CD4-positive, alpha-beta T cell treated with Interferon gamma for 1 hour (primary cell): ENCODE data around the gene COPE.

Experiments
- DNase-seq: peaks from one replicate; pipeline ENCODE4 v3.0.0-alpha.2; 2020

COPE gene

DNA sequence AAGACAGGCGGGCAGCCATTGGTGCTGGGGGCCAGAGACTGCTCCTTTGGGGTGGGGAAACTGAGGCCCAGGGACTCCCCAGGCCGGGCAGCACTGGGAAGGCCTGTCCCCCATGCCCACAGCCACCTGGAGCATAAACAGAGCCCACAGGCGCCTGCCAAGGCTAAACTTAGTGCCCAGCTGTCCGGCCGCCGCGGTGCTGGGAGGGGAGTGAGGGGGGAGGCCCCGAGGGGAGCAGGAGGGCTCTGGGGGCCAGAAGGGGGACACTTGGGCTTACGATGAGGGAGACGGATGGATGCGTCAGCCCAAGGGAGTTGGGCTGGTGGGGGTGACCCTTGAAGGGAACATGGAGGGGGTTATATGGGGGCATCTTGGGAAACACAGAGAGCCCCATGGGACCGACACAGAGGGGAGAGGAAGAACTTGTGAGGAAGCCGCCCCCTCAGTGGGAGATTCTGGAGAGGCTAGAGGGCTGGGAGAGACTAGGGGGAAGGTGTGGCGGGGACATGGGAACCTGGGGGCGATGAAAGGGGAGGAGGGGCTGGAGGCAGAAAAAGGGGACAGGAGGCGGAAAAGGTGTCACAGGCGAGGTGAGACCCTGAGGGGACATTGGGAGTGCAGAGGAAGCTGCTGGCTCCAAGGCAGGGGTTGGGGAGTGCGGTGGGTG lies 25.5 kb downstream of the COPE start:
- DNase-seq, result no peak

DNA sequence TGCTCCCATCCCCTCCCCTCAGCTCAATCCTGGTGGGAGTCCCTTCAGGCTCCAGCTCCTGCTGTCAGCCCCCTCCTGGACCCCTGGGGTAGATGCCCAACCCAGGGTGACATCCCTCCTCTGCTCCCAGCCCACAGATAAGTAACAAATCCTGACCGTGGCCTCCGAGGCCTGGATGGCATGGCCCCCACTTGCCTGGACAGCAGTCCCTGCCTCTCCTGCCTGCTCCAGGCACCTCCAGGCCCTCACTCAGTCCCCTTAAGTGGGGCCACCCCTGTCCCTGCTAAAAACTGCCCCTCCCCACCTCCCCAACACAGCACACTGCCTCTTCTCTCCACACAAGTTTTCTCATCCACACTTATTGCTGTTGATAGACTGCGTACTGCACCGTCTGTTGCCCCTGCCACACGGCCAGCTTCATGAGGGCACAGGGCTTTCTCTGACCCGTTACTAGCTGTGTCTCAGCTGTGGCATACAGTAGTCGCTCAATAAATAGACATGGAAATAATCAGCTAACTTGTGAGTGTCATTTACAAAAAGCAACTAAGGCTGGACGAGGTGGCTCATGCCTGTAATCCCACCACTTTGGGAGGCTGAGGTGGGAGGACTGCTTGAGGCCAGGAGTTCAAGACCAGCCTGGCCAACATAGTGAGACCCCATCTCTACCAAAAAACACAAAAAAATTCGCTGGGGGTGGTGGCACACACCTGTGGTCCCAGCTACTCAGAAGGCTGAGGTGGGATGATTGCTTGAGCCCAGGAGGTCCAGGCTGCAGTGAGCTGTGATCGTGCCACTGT lies 29.0 kb downstream of the COPE start:
- DNase-seq, result no peak

DNA sequence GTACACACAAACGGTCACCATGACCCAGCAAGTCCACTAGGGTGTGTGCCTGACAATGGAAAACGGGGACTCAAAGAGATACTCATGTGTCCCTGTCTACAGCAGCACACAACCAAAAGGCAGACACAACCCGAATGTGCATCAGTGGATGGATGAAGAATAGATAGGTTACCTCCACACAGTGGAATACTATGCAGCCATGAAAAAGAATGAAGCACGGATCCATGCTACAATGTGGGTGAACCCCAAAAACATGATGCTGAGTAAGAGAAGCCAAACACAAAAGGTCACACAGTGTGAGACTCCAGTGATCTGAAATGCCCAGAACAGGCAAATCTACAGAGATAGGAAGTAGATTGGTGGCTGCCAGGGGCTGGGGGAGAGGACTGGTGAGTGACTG lies 32.2 kb downstream of the COPE start:
- no peak for DNase-seq

DNA sequence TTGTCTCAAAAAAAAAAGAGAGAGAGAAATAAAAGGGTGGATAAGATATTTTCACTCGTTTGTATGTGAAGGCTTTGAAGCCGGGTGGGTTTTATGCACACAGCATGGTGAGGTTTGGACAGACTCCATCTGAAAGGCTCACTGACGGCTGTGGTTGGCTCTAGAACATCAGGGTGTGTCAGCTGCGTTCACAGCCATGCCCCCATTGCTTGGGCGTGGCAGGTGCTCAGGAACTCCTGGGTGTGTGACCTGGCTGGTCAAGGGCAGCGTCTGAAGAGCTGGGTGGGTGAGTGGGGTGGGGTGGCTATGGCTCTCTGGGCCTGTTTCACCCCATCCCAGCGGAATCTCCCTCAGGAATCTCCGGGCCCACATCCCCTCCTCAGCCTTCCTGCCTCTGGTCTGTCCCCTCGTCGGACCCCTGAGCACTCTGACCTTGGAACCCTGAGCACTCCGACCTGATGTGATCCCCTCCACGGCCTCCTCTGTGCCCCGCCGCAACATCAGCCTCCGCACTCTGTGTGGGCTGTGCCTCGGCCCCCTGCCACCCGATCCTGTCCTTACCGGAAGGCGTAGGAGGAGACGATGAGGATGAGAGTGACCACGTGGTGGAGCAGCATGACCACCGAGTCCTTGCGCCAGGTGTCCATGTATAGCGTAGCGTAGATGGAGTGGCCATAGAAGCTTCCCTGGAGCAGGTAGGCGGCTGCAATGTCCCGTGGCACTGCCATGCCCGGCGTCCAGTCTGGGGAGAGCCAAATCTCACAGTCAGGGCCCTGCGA lies 35.5 kb downstream of the COPE start:
- DNase-seq, result no peak

DNA sequence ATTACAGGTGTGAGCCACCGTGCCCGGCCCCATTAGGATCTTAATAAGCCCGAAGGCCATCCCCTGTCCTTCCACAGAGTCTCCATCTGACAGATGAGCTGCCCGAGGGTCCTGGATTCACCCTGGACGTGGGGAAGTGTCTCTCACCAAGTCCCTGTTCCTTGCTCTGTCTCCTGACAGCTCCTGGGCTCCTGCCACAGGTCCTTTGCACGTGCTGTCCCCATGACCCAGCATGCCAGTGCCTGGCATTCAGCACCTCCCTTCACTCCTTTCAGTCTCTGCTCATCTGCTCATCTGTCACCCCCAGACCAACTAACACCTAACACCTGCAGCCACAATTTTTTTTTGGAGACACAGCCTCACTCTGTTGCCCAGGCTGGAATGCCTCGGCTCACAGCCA lies 37.7 kb downstream of the COPE start:
- DNase-seq, result no peak

DNA sequence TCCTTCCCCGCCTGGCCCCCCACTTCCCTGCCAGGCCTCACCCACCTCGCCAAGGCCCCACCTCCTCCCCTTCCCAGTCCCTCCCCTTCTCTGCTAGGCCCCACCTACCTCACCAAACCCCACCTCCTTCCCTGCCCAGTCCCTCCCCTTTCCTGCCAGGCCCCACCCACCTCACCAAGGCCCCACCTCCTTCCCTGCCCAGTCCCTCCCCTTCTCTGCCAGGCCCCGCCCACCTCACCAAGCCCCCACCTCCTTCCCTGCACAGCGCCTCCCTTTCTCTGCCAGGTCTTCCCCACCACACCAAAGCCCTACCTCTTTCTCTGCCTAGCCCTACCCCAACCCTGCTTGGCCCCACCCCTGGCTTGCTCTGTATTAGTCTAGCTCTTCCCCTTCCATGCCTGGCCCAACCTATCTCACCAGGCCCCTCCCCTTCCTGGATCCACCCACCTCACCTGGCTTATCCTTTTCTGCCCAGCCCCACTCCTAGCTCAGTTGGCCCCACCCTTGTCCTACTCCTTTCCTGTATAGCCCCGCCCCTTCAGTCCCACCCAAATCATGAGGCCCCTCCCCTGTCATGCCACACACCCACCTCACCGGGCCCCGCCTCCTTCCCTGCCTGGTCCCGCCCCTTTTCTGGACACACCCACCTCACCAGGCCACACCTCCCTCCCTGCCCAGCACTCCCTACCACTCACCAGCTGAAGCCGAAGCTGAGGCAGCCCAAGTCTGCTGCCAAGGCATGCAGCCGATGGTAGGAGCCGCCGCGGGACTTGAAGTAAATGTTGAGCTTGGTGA lies 39.4 kb downstream of the COPE start:
- DNase-seq, result peak; percentile 28

DNA sequence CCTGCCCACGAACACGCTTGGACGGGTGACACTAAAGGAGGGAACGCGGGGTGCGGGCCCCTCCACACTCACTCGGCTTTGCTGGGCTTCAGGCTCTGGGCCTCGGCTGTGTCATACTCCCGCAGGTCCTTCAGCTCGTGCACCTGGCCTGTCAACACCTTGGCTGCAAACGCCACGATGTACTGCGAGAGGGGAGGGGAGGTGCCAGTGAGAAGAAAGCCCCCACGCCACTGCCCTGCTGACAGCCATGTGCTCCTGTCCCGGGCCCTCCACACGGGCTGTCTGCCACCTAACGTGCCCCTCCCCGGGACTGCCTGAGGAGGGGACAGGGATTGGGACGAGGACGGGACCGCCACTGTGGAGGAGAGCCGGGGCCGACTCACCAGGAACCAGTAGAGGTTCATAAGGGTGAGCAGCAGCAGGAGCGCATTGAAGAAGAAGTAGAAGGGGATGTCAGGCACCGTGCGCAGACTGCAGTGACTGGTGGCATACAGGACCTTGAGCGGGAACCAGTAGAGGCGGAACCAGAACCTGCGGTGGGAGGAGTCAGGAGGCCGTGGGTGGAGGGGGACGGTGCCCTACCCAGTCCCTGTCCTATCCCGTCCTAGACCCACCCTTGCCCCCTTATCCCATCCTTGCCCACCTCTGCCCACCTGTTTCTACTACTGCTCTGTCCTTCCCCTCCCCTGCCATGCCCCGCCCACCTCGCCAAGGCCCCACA lies 40.2 kb downstream of the COPE start:
- DNase-seq, result no peak

DNA sequence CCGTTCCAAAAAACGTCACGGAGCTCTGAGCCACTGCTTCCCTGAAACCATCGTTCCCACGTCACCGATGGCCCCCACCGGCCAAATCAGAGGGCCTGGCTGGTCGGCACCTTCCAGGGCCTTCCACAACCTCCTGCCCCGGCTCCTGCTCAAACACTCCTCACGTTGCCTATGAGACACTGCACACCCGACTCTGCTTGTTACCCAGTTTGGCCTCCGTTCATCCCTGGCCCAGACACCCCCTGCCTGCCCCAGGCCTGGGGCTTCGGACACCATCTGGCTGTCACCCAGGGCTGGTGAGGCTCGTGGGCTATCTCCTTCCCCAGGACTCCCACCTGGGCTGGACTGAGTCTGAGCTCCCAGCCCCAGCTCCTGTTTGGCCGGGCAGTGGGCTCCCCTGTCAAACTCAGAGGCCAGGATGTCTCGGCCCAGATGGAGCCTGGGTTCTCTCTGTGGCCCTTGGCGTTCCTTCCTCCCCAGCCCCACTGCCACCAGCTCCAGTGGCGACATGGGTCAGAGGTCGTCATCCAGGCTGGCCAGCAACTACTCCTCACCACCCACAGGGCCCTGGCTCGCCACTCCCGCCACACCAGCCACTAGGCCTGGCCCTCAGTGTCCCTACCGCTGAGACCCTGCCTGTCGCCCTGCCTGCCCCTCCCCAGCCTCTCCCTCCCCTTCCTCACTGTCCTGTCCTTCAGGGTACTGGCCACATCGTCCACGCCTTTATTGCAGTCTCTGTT lies 41.0 kb downstream of the COPE start:
- no peak for DNase-seq

DNA sequence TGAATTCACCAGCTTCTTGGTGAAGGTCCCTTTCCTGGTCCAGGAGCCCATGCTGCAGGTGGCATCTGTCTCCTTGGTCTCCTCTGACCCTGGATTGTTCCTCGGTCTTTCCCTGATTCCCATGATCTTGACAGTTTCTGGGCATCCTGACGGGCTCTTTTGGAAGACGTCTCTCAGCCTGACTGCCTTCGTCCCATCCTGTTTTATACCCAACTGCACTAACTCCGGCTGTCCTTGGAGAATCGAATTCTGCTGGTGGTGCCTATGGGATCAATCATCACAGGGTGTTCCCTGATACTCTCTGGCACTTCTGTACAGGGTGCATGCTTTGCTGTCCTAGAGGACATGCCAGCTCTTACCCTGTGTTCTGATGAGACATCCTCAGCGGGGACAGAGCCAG lies 42.3 kb downstream of the COPE start:
- no peak for DNase-seq

DNA sequence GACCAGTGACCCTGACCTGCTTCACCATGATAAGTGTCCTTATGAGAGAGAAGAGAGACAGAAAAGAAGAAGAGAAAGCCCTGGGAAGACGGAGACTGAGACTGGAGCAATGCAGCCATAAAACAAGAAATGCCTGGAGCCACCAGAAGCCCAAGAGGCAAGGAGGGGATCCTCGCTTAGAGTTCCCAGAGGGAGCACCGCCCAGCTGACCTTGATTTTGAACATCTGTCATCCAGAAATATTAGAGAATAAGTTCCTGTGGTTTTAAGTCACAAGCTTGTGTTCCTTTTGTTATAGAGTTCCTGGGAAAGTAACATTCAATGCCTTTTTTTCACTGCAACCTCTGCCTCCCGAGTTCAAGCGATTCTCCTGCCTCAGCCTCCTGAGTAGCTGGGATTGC lies 43.5 kb downstream of the COPE start:
- no peak for DNase-seq

DNA sequence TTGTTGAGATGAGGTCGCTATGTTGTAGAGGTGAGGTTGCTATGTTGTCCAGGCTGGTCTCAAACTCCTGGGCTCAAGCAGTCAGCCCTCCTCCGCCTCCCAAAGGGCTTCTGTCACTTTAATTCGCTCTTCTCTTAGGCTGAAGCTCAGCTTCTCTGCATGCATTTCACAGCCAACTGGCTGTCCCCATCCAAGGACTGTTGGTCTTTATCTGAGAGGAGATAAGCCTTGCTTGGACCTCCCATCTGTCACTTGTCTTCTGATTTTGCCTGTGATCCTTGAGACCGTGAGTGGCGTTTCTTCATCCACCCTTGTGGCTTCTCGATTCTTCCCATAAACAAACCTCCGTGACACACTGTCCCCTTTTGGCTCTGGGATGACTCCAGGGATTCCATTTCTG lies 47.6 kb downstream of the COPE start:
- DNase-seq, result no peak

DNA sequence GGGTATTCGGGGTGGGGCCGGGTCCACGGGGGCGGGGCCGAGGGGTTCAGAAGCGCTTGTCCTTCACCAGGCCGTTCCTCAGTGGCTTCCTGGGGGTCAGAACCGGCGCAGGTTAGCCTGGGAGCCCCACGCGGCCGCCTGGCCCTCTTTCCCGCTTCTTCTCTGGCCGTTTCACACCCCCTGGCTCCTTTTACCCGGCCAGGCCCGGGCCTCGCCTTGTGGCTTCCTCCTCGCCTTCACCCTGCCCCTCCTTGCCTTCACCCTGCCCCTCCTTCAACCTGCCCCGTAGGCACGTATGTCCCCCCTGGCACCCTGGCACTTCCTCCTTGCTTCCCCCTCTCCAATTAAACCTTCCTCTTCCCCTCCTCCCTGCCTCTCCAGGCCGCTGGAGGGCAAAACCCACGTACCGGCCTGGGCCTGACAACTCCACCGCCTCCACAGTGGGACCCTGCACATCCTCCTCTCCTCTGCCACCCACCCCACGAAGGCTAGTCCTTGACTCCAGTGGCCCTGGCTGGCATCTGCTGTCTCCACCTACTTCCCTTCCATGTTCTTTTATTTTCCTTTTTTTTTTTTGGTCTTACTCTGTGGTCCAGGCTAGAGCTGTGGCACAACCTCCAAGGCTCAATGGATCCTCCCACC lies 48.5 kb downstream of the COPE start:
- DNase-seq, result no peak

DNA sequence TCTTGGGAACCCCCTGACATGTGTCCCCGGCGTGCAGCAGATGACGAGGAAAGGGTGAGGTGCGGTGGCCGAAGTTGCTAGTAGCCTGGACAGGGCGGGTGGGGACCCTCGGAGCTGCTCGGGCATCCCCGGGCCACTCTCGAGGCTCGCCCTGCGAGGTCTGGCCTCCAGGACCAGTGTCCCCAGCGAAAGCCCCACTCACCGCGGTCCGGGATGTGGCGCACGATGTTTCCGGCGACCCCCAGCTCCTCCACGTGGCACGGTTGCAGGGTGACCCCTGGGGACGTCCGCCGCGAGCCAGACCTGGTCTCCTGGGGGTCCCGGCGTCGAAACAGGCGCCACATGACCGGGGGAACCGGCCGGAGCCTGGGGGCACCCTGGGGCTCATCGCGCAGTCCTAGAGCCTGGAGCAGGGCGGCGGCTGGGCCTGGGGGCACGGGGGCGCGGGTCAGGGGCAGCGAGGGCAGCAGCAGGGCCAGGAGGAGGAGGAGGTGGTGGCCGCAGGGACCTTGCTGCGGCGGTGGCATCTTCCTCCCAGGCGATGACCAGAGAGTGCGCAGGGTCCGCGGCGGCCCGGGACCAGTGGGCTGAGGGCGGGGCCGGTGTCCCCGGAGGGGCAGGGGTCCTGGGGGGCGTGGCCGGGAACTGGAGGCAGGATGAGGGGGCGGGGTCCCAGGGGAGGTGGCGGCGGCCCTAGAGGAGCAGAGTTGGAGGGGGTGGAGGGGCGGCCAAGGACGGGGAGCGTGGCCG lies 49.2 kb downstream of the COPE start:
- DNase-seq, result no peak

DNA sequence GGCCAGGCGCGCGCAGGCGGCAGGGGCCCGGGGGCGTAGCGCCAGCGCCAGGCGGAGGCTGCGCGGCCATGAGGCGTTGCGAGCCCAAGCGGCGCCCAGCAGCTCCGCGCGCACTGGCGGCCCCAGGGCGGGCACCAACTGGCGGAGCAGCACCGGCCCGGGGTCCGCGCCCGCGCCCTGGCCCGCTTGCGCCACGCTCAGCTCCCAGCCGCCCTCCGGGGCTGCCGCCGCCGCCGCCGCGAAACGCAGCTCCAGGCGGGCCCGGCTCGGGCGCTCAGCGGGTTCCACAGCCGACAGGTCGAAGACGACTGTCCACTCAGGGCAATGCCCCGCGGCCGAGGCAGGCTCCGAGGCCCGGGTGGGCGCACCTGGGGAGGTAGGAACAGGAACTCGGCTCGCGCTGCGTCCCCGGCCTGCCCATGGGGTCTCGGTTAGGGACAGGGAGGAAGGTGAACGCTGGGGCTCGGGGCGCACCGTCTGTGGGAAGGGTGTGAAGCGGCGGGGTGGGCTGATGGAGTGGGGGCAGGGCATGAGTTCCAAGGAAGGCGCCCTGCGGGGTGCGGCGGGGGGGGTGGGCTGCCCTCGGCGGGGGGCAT lies 50.1 kb downstream of the COPE start:
- DNase-seq, result no peak

DNA sequence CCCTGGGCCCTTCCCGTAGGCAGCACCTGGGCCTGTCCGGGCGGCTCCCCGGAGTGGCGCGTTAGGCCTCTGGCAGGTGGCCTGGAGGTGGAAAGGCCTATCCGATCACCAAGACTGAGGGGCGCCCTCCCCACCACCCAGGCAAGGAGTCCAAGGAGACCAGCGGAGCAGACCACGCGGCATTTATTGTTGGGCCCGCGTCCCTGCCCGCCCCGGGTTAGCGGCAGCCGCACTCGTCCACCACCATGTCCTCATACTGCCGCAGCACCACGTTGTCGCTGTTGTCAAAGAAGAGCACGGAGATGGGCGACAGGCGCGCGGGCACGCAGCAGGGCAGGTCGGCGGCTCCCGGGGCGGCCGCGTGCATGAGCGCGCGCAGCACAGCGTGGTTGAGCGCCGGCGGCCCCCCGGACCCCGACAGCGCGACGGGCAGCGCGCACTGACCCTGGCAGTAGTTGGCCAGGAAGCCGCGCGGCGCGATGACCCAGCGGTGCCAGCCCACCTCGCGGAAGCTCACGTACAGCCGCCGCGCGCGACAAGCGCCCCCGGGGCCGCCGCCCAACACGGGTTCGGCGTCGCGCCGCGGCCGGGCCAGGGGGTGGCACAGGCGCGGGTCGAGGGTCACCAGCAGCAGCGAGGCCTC lies 50.7 kb downstream of the COPE start:
- no peak for DNase-seq

DNA sequence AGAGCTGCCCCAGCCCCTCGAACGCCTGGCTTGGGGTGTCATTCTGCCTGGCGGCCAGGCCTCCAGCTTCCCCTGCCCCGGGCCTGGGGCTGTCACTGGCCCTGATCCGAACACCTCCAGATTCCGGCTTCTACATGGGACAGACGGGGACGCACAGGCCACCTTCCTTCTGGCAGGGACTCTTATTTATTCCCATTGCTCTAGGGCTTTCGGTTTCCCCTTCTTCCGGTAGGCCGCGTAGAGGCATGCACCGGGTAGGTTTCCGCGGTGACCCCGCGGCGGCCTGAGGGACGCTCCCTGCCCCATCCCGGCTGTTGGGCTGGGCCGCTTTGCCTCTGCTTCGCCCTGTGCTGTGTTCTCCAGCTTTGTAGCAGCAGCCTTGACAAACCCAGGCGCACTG lies 51.4 kb downstream of the COPE start:
- no peak for DNase-seq

DNA sequence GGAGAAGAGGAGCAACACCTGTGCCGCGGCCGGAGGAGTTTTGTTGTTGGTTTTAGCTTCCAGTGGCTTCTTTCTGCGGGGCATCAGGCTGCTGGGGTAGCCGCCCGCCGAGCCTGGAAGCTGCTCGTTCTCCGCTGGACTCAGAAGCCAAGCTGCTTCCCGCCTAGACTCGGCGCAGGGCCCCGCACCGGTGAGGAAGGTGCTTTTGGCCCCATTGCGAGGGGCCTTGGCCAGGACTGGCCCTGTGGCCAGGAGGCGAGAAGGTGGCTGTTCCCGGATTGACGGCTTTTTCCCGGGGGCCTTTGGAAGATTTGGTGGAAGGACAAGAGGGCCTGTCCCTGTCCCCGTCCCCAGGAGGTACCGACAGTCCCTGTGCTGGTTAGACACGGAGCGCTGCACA lies 52.0 kb downstream of the COPE start:
- no peak for DNase-seq

DNA sequence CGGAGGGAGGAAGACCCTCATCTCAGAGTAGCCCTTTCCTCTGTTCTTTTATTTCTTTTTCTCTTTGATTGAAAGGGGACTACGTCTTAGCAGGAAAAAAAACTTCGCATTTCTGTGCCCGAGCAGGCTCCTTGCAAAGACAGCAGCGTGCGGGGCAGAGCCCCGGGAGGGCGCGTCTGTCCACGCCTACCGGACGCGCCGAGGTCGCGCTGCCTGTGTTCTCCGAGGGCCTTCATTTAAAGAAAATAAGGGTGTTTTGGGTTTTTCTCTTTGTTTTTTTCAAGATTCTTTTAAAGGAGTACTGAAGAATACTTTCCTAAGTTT lies 52.4 kb downstream of the COPE start:
- no peak for DNase-seq

DNA sequence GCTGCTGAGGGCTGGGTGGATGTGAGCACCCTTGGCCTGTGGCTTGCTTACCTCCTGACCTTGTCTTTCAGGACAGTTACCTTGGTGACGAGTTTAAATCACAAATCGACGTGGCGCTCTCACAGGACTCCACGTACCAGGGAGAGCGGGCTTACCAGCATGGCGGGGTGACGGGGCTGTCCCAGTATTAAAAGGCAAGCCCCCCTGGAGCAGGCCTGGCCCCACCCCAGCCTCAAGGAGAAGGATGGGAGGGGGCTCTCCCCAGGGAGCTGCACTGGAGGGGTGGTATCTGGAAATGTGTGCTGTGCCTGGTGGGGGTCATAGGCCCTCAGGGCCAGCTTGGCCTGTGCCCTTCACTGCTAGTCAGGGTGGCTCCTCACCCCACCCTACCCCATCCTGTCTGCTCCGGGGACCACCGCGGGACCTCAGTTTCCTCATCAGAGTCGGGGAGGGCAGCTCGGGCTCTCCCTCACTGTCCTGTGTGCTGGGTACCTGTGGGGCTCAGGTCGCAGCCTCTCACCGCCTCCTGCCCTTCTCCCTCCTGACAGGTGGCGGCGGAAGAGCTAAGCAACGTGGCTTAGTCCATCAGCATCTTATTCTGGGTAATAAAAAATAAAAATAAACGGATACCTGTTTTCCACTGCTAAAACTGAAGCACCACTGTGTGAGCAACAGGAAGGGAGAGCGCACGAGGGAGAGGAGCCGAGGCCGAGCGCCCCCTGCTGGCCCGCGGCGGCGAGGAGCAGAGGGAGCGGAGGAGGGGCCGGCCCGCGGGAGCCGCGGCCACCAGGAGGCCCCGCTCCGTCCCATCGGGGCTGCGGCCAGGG lies 53.0 kb downstream of the COPE start:
- peak; percentile 40 for DNase-seq
